ENCODE results near the gene ADNP2.

ADNP2 gene, protein sequence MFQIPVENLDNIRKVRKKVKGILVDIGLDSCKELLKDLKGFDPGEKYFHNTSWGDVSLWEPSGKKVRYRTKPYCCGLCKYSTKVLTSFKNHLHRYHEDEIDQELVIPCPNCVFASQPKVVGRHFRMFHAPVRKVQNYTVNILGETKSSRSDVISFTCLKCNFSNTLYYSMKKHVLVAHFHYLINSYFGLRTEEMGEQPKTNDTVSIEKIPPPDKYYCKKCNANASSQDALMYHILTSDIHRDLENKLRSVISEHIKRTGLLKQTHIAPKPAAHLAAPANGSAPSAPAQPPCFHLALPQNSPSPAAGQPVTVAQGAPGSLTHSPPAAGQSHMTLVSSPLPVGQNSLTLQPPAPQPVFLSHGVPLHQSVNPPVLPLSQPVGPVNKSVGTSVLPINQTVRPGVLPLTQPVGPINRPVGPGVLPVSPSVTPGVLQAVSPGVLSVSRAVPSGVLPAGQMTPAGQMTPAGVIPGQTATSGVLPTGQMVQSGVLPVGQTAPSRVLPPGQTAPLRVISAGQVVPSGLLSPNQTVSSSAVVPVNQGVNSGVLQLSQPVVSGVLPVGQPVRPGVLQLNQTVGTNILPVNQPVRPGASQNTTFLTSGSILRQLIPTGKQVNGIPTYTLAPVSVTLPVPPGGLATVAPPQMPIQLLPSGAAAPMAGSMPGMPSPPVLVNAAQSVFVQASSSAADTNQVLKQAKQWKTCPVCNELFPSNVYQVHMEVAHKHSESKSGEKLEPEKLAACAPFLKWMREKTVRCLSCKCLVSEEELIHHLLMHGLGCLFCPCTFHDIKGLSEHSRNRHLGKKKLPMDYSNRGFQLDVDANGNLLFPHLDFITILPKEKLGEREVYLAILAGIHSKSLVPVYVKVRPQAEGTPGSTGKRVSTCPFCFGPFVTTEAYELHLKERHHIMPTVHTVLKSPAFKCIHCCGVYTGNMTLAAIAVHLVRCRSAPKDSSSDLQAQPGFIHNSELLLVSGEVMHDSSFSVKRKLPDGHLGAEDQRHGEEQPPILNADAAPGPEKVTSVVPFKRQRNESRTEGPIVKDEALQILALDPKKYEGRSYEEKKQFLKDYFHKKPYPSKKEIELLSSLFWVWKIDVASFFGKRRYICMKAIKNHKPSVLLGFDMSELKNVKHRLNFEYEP

DNA sequence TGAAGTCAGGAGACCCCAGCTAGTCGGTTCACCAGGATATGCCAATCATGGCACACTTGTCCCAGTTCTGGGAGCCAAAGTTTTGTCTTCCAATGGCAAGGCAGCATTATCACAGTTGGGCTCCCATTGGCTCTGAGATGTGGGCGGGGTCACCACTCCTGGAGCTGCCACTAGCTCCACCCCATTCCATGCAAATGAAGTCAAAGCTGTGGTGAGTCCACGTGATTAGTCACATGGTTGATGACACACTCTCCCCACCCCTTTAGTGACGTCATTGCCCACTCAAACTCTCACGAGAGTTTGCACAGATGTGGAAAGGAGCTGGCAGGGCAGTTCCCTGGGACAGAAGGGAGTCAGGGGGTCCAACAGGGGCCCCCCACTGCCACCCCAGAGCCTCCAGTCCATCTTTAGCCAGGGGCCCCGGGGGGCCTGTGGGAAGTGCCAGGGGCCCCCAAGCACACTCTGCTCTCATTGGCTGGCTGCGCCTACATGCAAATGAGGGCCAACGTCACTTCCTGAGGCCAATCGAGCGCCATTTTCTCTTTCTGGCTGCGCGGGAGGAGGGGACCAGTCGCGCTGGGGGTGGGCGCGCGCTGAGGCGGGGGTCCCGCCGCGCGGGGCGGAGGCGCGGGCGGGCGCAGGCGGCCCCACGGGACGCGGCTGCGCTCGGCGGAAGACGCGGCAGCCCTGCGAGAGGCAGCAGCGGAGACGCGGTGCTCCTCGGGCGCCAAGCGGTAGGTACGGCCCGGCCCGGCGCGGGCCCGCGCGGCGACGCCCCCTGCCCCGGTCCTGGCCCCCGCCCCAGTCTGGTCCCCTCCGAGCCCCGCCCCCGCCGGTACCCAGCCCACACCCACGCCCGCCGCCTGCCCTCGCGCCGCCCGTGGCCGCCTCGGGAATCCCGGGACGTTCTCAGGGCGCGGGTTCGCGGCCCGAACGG lies at the start of gene ADNP2:
Gene ADNP2 (plus strand): TSS at position 524 of the 937 bp plus-strand sequence. CDS start 8,281 bp downstream, outside the sequence.
- POLR2A ChIA-PET = interaction anchor here (1.1 to 1.3 kb wide), 2 partner anchors 39 to 76 kb away, joined by 3 to 4 read pairs; no protein-coding TSS in a partner anchor
- no peak for TF ChIP-seq CTCF (IDR thresholded peaks at IDR 0.05; ENCODE audit: control extremely low read depth, extremely low read depth, low read depth, missing control alignments)
- peak; percentile 85 for DNase-seq (ENCODE audit: extremely low spot score)
- CTCF ChIA-PET = interaction anchor here (1.2 kb wide), 1 partner anchor 142 kb away, joined by 3 read pairs; no protein-coding TSS in a partner anchor

GRCh38 chr18:80059945-80060344 lies 49.1 kb upstream of the ADNP2 start:
- POLR2A ChIA-PET = no interaction called here
- TF ChIP-seq CTCF (IDR thresholded peaks at IDR 0.05; ENCODE audit: control extremely low read depth, extremely low read depth, low read depth, missing control alignments) = no peak
- DNase-seq (ENCODE audit: extremely low spot score) = no peak
- CTCF ChIA-PET = no interaction called here

DNA sequence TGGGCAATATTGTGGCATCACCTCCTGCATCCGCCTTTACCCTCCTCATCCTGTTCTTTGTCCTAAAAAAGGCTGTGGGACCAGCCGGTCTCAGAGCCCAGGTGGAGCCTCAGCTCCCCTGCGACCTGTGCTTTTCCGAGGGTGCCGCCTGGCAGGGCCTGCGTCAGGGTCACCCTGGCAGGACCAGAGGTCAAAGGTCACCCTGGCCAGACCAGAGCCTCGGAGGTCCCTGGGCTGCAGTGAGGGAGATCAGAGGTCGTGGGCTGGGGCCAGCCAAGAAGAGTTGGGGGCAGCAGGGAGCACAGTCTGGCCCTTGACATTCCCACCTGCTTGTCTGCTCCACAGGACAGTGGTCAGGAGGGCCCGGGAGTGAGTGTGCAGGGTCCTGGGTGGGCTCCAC lies 43.4 kb upstream of the ADNP2 start:
- ChIA-PET POLR2A (no interaction called here), CTCF (no interaction called here)
- no peak for DNase-seq (ENCODE audit: extremely low spot score)
- no peak for TF ChIP-seq CTCF (IDR thresholded peaks at IDR 0.05; ENCODE audit: control extremely low read depth, extremely low read depth, low read depth, missing control alignments)

DNA sequence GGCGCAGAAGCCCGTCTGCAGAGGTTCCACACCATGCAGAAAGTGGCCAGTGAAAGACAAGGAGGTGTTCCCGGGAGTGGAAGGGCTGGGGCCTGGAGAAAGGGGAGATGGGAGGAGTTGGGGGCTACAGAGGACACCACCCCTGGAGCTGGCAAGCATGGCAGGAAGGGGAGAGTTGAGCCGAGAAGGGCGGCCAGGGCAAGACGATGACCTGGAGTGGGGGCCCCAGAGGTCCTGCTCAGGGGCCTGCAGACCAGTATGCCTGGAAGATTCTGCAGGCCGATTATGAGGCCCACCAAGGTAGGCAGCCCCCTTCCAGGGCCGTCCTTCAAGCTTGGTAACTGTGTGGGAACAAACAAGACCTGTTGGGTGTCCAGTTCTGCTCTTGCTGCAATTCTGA lies 41.7 kb upstream of the ADNP2 start:
- DNase-seq (ENCODE audit: extremely low spot score) = no peak
- ChIA-PET CTCF (interaction anchor here (1.8 kb wide), 1 partner anchor 11 kb away, joined by 5 read pairs; no protein-coding TSS in a partner anchor), POLR2A (no interaction called here)
- TF ChIP-seq CTCF (IDR thresholded peaks at IDR 0.05; ENCODE audit: control extremely low read depth, extremely low read depth, low read depth, missing control alignments) = no peak

- no peak for TF ChIP-seq CTCF (IDR thresholded peaks at IDR 0.05; ENCODE audit: control extremely low read depth, extremely low read depth, low read depth, missing control alignments)
- CTCF ChIA-PET = interaction anchor here (1.1 to 1.8 kb wide), 2 partner anchors 10 to 34 kb away, joined by 3 to 5 read pairs; partner anchors contain the start of gene RBFA
- DNase-seq (ENCODE audit: extremely low spot score) = no peak
- POLR2A ChIA-PET = no interaction called here
Observed at GRCh38 chr18:80067897-80068296, 41.2 kb upstream of the ADNP2 start.
